ENCODE results near the gene RCC2. TPM values are rescaled to one million over a fixed set of nuclear protein-coding genes. Genes with fewer than 3 reads are reported as not detected.

RCC2 gene
- total RNA-seq, 2 experiments from 2014 or later, result 139 to 250 TPM

DNA sequence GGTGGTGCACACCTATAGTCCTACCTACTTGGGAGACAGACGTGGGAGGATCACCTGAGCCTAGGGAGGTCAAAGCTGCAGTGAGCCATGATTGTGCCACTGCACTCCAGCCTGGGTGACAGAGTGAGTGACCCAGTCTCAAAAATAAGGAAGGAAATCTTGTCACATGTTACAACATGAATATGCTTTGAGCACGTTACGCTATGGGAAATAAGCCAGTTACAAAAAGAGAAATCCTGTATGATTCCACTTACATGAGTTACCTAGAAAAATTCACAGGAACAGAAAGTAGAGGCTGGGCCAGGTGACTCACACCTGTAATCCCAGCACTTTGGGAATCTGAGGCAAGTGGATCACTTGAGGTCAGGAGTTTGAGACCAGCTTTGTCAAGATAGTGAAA lies 74.2 kb downstream of the RCC2 start:
- Histone ChIP-seq H2AFZ (ENCODE audit: low read length) (no peak overlapping the region), H3K79me2 (ENCODE audit: insufficient read depth, low read depth, low read length) (no peaks in the 10 kb centered on the region), H3K4me2 (ENCODE audit: low read length) (no peak overlapping the region), H3K36me3 (ENCODE audit: insufficient read depth, low read length) (no peaks in the 10 kb centered on the region), H3K4me3 (ENCODE audit: low read depth, low read length, poor library complexity, severe bottlenecking) (no peak overlapping the region), H3K4me1 (ENCODE audit: insufficient read depth, low read length, poor library complexity, severe bottlenecking) (no peaks in the 10 kb centered on the region), H3K27ac (ENCODE audit: low read depth, low read length, poor library complexity, severe bottlenecking) (no peak overlapping the region), H3K9me2 (ENCODE audit: insufficient read depth, low read length) (no peaks in the 10 kb centered on the region), H3K9me3 (ENCODE audit: low read length) (no peaks in the 10 kb centered on the region; the same call in 1 of the 2 replicates), H4K20me1 (ENCODE audit: insufficient read depth, low read length) (no peaks in the 10 kb centered on the region)
- CTCF ChIA-PET (ENCODE audit: unreplicated experiment), result no interaction called here
- intact Hi-C loops (cut with micrococcal nuclease; ENCODE audit: unreplicated experiment), result no loop called here
- TF ChIP-seq, protein P1, sequence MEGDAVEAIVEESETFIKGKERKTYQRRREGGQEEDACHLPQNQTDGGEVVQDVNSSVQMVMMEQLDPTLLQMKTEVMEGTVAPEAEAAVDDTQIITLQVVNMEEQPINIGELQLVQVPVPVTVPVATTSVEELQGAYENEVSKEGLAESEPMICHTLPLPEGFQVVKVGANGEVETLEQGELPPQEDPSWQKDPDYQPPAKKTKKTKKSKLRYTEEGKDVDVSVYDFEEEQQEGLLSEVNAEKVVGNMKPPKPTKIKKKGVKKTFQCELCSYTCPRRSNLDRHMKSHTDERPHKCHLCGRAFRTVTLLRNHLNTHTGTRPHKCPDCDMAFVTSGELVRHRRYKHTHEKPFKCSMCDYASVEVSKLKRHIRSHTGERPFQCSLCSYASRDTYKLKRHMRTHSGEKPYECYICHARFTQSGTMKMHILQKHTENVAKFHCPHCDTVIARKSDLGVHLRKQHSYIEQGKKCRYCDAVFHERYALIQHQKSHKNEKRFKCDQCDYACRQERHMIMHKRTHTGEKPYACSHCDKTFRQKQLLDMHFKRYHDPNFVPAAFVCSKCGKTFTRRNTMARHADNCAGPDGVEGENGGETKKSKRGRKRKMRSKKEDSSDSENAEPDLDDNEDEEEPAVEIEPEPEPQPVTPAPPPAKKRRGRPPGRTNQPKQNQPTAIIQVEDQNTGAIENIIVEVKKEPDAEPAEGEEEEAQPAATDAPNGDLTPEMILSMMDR (conservative IDR thresholded peaks at IDR 0.05; ENCODE audit: low read length), result no peak
- TF ChIP-seq EZH2phosphoT487 (IDR thresholded peaks at IDR 0.05; ENCODE audit: borderline replicate concordance, low read depth, low read length), result no peak
- no peak for DNase-seq (ENCODE audit: low spot score)
- BruUV-seq (replicated peaks), result no TSS peak
- POLR2A ChIA-PET, result interaction anchor here (0.7 kb wide), 1 partner anchor 9 kb away, joined by 3 read pairs; no protein-coding TSS in a partner anchor

DNA sequence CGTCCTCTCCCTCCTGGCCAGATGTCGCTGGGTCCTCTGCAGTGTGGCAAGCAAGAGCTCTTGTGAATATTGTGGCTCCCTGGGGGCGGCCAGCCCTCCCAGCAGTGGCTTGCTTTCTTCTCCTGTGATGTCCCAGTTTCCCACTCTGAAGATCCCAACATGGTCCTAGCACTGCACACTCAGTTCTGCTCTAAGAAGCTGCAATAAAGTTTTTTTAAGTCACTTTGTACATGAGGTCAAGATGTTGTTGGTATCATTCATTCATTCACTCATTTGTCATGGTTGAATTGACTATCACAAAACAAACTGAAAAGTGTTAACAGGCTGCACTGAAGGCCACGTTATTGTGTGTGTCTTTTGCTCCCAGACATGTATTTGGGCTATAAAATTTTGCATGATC lies 75.7 kb downstream of the RCC2 start:
- intact Hi-C loops (cut with micrococcal nuclease; ENCODE audit: unreplicated experiment), result no loop called here
- TF ChIP-seq, protein P1 (conservative IDR thresholded peaks at IDR 0.05; ENCODE audit: low read length), result no peak
- TF ChIP-seq EZH2phosphoT487 (IDR thresholded peaks at IDR 0.05; ENCODE audit: borderline replicate concordance, low read depth, low read length), result no peak
- no peaks in the 10 kb centered on the region for H3K36me3 ChIP-seq (ENCODE audit: insufficient read depth, low read length)

DNA sequence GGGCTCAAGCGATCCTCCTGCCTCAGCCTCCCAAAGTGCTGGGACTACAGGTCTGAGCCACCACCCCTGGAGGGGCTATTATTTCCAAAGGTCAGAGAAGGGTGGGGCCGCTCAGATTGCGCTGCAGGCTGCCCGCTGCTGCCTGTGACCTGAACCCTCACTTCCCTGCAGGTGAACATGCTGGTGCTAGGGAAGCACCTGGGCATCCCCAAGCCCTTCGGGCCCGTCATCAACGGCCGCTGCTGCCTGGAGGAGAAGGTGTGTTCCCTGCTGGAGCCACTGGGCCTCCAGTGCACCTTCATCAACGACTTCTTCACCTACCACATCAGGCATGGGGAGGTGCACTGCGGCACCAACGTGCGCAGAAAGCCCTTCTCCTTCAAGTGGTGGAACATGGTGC lies 76.1 kb downstream of the RCC2 start:
- Histone ChIP-seq H3K4me3 (ENCODE audit: low read depth, low read length, poor library complexity, severe bottlenecking) (no peak overlapping the region), H4K20me1 (ENCODE audit: insufficient read depth, low read length) (no peaks in the 10 kb centered on the region), H3K9me3 (ENCODE audit: low read length) (no peaks in the 10 kb centered on the region; the same call in 1 of the 2 replicates), H2AFZ (ENCODE audit: low read length) (no peak overlapping the region), H3K4me2 (ENCODE audit: low read length) (no peak overlapping the region), H3K27ac (ENCODE audit: low read depth, low read length, poor library complexity, severe bottlenecking) (no peak overlapping the region), H3K9me2 (ENCODE audit: insufficient read depth, low read length) (no peaks in the 10 kb centered on the region), H3K36me3 (ENCODE audit: insufficient read depth, low read length) (no peaks in the 10 kb centered on the region), H3K4me1 (ENCODE audit: insufficient read depth, low read length, poor library complexity, severe bottlenecking) (no peaks in the 10 kb centered on the region), H3K79me2 (ENCODE audit: insufficient read depth, low read depth, low read length) (no peaks in the 10 kb centered on the region)
- POLR2A ChIA-PET, result no interaction called here
- BruUV-seq (replicated peaks), result no TSS peak
- intact Hi-C loops (cut with micrococcal nuclease; ENCODE audit: unreplicated experiment), result no loop called here
- DNase-seq (ENCODE audit: low spot score), result no peak
- CTCF ChIA-PET (ENCODE audit: unreplicated experiment), result no interaction called here
- TF ChIP-seq EZH2phosphoT487 (IDR thresholded peaks at IDR 0.05; ENCODE audit: borderline replicate concordance, low read depth, low read length), result no peak
- TF ChIP-seq, protein P1 (conservative IDR thresholded peaks at IDR 0.05; ENCODE audit: low read length), result no peak

More for the DNA sequence above, 75.7 kb downstream of the RCC2 start:
- H2AFZ ChIP-seq (ENCODE audit: low read length), result no peak overlapping the region
- no peaks in the 10 kb centered on the region for H3K9me2 ChIP-seq (ENCODE audit: insufficient read depth, low read length)
- H3K4me2 ChIP-seq (ENCODE audit: low read length), result no peak overlapping the region
- no peak overlapping the region for H3K4me3 ChIP-seq (ENCODE audit: low read depth, low read length, poor library complexity, severe bottlenecking)
- POLR2A ChIA-PET, result no interaction called here
- CTCF ChIA-PET (ENCODE audit: unreplicated experiment), result no interaction called here
- no TSS peak for BruUV-seq (replicated peaks)
- H3K27ac ChIP-seq (ENCODE audit: low read depth, low read length, poor library complexity, severe bottlenecking), result no peak overlapping the region
- H3K79me2 ChIP-seq (ENCODE audit: insufficient read depth, low read depth, low read length), result no peaks in the 10 kb centered on the region
- H4K20me1 ChIP-seq (ENCODE audit: insufficient read depth, low read length), result no peaks in the 10 kb centered on the region
- no peak for DNase-seq (ENCODE audit: low spot score)
- H3K4me1 ChIP-seq (ENCODE audit: insufficient read depth, low read length, poor library complexity, severe bottlenecking), result no peaks in the 10 kb centered on the region
- H3K9me3 ChIP-seq (ENCODE audit: low read length), result no peaks in the 10 kb centered on the region; the same call in 1 of the 2 replicates

All from OCI-LY7 (cell line).